Right lobe of liver (tissue), 4 donors: ENCODE measurements around the gene TMIGD1.

ENCODE experiments used
- CTCF ChIP-seq, 4 donors: fragments of 200-600 bp in 3 of 4; fragments of 450-650 bp in 1 of 4; IDR thresholded peaks; one replicate each; pipeline versions ENCODE4 v1.5.1 to v1.8.0; 2016 to 2022; ENCODE audit warnings: antibody characterized with exemption in 4 of 4, mild to moderate bottlenecking in 2 of 4
- POLR2A ChIP-seq: fragments of 450-650 bp; IDR thresholded peaks from one replicate; pipeline ENCODE4 v1.6.1; 2017; ENCODE audit warnings: antibody characterized with exemption, mild to moderate bottlenecking
- donor health status: DM: no; HTN: no; CAD: no.
- donor health status: DM: no; HTN: no; CAD: no.
- donor health status: DM: no; HTN: yes; CAD: no.

GRCh38 chr17:30349252-30349651 is 15.4 kb upstream of the TMIGD1 start:
- TF ChIP-seq CTCF (IDR thresholded peaks at IDR 0.05) (no peak), POLR2A (no peak)
